Thyroid gland (tissue), 4 donors: Measurements from ENCODE around the gene CLDN9.
A peak's percentile ranks its signal among the peaks of the same experiment; 100 is the strongest.

Experiments used
- CTCF ChIP-seq, 6 experiments: fragments of 200-600 bp in 3 of 6; fragments of 450-650 bp in 3 of 6; sonication (generic) in 3 of 6; IDR thresholded peaks; one replicate each; pipeline ENCODE4 v1.5.1; 2016 to 2019; ENCODE audit warnings: antibody characterized with exemption in 6 of 6, mild to moderate bottlenecking in 2 of 6, inconsistent platforms in 1 of 6, moderate library complexity in 1 of 6
- POLR2A ChIP-seq, 2 donors: fragments of 450-650 bp; IDR thresholded peaks; one replicate each; pipeline ENCODE4 v1.6.1; 2017; ENCODE audit warnings: antibody characterized with exemption in 2 of 2, mild to moderate bottlenecking in 2 of 2, moderate library complexity in 1 of 2

- TF ChIP-seq CTCF (IDR thresholded peaks at IDR 0.05) = no peak
- peak; percentile 79 to 88 for TF ChIP-seq POLR2A (IDR thresholded peaks at IDR 0.05)
These were observed 32.2 kb upstream of the CLDN9 start, which contains the start of gene PKMYT1 for GRCh38 chr16:2980227-2981176.
